Measurements from ENCODE around the gene ALLC.
"Not testable (repeated sequence)": the region's sequence is repeated elsewhere in the genome, so short reads cannot be mapped to it uniquely, and the experiment has no call there.

The ALLC gene

GRCh38 chr2:3626812-3627499, 31.0 kb upstream of the ALLC start:
- no peak for DNase-seq

GRCh38 chr2:3627500-3628100, 30.4 kb upstream of the ALLC start:
- DNase-seq, result no peak

- DNase-seq, result no peak
These were observed 29.7 kb upstream of the ALLC start for GRCh38 chr2:3628241-3628679.

GRCh38 chr2:3628800-3629199, 29.2 kb upstream of the ALLC start:
- no peak for DNase-seq

GRCh38 chr2:3630631-3631030, 27.4 kb upstream of the ALLC start:
- no peak for DNase-seq

GRCh38 chr2:3631161-3631850, 26.7 kb upstream of the ALLC start:
- DNase-seq, result no peak

GRCh38 chr2:3631851-3632659, 25.9 kb upstream of the ALLC start:
- no peak for DNase-seq

- DNase-seq, result no peak
These were observed 24.7 kb upstream of the ALLC start for GRCh38 chr2:3633089-3633981.

GRCh38 chr2:3633982-3634595, 23.9 kb upstream of the ALLC start:
- DNase-seq, result no peak

- DNase-seq, result no peak
These were observed 23.3 kb upstream of the ALLC start for GRCh38 chr2:3634596-3635121.

- no peak for DNase-seq
These were observed 22.6 kb upstream of the ALLC start for GRCh38 chr2:3635171-3635974.

- DNase-seq, result not testable (repeated sequence)
These were observed 22.0 kb upstream of the ALLC start for GRCh38 chr2:3635975-3636327.

GRCh38 chr2:3636586-3637310, 21.3 kb upstream of the ALLC start:
- no peak for DNase-seq

GRCh38 chr2:3637311-3637675, 20.7 kb upstream of the ALLC start:
- no peak for DNase-seq

GRCh38 chr2:3637692-3638455, 20.1 kb upstream of the ALLC start:
- DNase-seq, result no peak

GRCh38 chr2:3638456-3638810, 19.6 kb upstream of the ALLC start:
- DNase-seq, result no peak

GRCh38 chr2:3639015-3639630, 18.9 kb upstream of the ALLC start:
- no peak for DNase-seq

- DNase-seq, result no peak
These were observed 18.3 kb upstream of the ALLC start for GRCh38 chr2:3639653-3640052.

GRCh38 chr2:3641181-3641580, 16.8 kb upstream of the ALLC start:
- no peak for DNase-seq

Measured in NCI-H2081 treated with DMSO at 0.1 percent for 48 hours (cell line).